ENCODE measurements around the gene SMARCD1.

DNA sequence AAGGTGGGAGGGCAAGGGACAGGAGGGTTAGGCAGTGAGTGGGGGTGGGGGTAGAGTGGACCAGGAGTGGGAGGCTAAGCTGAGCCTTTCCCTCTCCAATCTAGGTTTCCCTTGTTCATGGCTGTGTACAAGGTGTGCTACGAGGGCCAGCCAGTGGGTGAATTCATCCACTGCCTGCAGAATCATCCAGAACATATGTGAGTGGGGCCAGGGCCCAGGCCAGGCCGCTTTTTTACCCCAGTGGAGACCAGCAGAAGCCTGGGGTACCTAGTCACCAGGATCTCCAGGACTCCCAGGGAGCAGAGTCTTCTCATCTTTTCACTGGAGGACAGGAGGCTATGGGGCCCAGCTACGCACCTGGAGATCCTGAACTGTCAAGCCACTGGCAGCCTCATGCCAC lies 24.2 kb downstream of the SMARCD1 start:
- TF ChIP-seq, protein P1, sequence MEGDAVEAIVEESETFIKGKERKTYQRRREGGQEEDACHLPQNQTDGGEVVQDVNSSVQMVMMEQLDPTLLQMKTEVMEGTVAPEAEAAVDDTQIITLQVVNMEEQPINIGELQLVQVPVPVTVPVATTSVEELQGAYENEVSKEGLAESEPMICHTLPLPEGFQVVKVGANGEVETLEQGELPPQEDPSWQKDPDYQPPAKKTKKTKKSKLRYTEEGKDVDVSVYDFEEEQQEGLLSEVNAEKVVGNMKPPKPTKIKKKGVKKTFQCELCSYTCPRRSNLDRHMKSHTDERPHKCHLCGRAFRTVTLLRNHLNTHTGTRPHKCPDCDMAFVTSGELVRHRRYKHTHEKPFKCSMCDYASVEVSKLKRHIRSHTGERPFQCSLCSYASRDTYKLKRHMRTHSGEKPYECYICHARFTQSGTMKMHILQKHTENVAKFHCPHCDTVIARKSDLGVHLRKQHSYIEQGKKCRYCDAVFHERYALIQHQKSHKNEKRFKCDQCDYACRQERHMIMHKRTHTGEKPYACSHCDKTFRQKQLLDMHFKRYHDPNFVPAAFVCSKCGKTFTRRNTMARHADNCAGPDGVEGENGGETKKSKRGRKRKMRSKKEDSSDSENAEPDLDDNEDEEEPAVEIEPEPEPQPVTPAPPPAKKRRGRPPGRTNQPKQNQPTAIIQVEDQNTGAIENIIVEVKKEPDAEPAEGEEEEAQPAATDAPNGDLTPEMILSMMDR (IDR thresholded peaks at IDR 0.05): no peak
- TF ChIP-seq POLR2A (IDR thresholded peaks at IDR 0.05): no peak

Data from adrenal gland (tissue), 5 donors.